GM21619 (cell line): Measurements from ENCODE around the gene SHTN1.

ENCODE experiments used
- ATAC-seq: cut with Tn5 transposase; IDR thresholded peaks from one replicate; pipeline ENCODE4 v1.9.1; 2021; ENCODE audit not compliant: unreplicated experiment

SHTN1 gene

GRCh38 chr10:116838143-116838725 is 166.8 kb downstream of the SHTN1 start:
- peak; percentile 82 for ATAC-seq

GRCh38 chr10:116836902-116837523 is 168.0 kb downstream of the SHTN1 start:
- ATAC-seq: no peak

GRCh38 chr10:116836083-116836482 is 168.9 kb downstream of the SHTN1 start:
- no peak for ATAC-seq

GRCh38 chr10:116835658-116836057 is 169.3 kb downstream of the SHTN1 start:
- ATAC-seq: no peak

GRCh38 chr10:116833986-116834985 is 170.7 kb downstream of the SHTN1 start:
- no peak for ATAC-seq

GRCh38 chr10:116831790-116832189 is 173.2 kb downstream of the SHTN1 start:
- ATAC-seq: no peak
